GM21423 (cell line): ENCODE results near the gene RHBDL3.
"Not testable (repeated sequence)": the region's sequence is repeated elsewhere in the genome, so short reads cannot be mapped to it uniquely, and the experiment has no call there.

Source experiments
- ATAC-seq: cut with Tn5 transposase; IDR thresholded peaks from one replicate; pipeline ENCODE4 v1.9.1; 2021; ENCODE audit warnings: mild to moderate bottlenecking, moderate library complexity; ENCODE audit not compliant: unreplicated experiment

Gene RHBDL3, protein sequence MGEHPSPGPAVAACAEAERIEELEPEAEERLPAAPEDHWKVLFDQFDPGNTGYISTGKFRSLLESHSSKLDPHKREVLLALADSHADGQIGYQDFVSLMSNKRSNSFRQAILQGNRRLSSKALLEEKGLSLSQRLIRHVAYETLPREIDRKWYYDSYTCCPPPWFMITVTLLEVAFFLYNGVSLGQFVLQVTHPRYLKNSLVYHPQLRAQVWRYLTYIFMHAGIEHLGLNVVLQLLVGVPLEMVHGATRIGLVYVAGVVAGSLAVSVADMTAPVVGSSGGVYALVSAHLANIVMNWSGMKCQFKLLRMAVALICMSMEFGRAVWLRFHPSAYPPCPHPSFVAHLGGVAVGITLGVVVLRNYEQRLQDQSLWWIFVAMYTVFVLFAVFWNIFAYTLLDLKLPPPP

DNA sequence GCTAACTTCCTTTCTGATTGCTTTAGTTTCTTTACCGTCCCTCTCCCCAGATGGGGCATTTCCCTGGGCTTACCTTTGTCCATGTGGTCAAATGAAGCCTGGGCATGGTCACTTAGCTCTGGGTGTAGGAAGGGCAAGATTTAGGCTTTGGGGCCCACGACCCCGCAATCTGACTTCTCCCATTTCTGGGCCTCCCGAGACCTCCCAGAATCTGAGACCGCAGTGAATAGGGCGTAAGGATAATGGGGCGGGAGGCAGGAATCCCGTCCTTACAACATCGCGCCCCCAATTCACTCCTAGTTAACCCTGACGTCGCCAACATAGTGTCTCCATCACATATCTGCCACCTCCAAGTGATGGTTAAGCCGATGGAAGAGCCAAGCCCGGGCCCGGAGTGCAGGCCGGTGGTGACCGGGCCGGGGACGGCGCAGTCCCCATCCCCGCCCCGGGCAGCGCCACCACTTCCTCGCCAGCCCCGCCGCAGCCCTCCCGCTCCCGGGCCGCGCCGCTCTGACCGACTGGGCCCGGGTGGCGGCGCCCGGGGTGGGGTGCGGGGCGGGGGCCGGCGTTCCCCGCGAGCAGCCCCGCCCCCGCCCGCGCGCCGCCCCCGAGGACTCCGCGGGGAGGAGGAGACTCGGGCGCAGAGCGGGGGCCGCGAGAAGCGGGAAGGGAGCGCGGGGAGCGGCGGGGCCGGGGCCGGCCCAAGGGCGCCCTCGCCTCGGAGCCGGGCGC lies at the start of gene RHBDL3:
Gene RHBDL3, plus strand, starts transcription at position 641 of the 732 bp plus-strand sequence. CDS start 358 bp downstream, outside the sequence.
- no peak for ATAC-seq

DNA sequence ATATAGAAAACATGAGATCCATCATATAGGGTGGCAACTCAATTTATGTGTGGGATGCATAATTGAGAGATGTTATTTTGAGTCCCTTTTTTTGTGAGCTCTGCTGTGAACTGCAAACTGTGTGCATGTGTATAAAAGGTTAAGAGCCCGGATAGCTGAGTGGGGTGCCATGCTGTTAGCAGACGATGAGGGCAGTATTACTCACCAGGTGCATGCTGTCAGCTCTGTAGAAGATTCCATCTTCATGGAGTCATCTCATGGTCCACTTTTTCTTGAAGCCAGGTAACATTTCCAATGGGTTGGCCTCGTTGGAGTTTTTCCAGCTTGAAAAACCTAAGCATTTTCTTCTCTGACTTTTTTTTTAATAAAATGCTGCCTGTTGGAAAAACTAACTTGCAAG lies 43.0 kb upstream of the RHBDL3 start:
- no peak for ATAC-seq

DNA sequence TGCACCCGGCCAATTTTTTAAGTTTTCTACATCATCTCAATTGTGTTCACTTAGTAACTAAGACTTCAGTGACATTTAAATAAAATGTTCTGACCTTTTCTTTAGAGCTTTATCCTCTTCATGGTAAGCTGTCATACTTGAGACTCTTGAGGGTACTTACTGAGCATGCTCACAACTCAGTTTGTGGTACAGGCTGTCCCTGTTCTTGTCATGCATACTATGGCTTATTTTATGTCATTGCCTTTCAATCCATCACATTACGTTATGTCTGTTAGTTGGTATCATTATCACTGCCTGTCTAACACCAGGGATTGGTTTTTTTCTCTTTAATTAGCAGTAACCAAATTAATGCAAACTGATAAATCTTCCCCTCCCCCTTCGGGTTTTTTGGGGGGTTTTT lies 41.9 kb upstream of the RHBDL3 start:
- no peak for ATAC-seq

DNA sequence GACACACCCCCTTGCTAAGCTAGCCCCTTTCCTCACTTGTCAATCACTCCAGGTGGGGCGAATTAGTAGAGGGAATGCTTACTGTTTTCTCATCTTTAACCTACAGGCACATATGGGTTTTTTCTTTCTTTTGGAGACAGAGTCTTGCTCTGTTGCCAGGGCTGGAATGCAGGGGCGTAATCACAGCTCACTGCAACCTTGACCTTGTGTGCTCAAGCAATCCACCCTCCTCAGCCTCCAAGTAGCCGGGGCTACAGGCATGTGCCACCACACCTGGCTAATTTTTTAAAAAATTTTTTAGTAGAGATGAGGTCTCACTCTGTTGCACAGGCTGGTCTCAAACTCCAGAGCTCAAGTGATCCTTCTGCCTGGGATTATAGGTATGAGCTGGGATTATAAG lies 38.7 kb upstream of the RHBDL3 start:
- no peak for ATAC-seq

DNA sequence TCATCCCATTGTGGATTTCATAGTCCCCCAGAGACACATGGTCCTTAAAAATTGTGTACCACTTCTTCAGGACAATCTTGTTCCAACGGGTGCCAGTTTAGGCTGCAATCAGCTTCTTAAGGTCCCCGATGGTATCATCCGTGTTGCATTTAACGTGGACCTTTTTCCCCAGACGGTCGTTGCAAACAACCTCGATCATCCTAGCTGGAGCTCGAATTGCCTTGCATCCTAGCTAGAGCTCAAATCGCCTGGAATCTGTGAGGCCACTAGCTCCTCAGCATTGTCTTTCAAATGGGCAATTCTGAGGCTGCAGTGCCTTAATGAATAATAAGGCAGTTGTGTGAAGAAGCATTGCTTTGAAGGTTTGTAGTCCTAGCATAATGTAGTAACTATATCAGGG lies 37.7 kb upstream of the RHBDL3 start:
- no peak for ATAC-seq

DNA sequence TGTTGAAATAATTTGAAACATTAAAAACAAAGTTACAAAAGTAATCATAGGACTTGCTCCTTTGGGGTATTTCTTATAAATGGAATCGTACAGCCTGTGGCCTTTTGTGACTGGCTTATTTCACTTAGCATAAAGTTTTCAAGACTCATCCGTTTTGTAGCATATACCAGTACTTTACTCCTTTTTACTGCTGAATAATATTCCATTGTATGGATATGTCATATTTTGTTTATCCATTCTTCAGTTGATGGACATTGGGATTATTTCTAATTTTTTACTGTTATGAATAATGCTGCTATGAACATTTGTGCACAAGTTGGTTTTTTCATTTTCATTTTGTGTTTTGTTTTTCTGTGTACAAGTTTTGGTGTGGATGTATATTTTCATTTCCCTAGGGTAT lies 30.0 kb upstream of the RHBDL3 start:
- ATAC-seq, result no peak

DNA sequence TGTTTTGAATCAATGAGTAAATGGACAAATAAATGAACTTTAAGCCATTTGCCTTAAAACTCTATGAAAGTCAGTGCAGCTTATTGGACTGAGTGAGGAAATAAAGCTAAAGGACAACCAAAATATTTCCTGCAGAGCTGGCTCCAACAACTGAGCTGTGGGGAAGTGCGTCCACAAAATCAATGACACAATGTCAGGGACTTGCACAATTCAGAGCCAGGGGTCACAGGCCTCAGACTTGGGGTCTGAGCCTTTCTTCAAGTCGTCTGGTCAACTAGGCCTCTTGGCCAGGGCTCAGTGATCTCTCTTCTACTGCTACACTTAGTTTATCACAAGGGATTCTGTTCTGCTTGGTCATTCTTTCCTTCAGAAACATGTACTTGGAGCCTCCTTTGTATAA lies 26.2 kb upstream of the RHBDL3 start:
- no peak for ATAC-seq

DNA sequence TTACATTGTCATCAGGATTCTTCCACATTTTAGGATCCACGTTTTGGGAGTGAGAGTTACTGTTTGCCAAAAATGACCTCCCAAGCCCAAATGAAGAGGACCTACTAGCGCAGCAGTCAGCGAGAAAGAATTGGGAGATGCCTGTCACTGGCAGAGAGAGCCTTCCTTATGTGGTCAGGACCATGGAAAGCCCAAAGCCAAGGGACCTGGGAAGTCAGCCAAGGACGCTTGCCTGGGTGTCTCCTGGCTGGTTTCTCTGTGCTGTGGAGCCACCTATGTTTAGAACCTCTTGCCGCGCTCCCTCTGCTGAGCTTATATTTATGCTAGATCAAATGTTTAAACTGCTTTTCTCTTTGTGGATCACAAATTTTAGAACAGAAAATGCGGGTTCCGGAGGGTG lies 24.9 kb upstream of the RHBDL3 start:
- no peak for ATAC-seq

DNA sequence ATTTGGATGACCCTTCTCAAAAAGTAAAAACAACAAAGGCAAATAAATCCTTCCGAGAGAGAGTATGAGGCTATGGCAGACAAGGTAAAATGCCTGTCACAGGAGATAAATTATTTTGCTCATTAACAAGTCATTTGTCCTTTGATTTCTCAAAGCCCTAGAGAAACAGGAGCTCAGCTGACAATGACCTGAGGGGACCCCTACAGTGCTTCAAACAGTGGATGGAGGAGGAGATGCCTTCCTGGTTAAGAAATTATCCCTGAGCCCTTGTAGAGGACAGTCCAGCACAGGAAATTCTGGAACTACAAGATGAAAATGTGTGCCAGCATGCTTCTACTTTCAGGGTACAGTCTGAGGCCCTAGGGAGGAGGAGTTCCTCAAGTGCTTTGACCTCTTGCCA lies 24.0 kb upstream of the RHBDL3 start:
- no peak for ATAC-seq

DNA sequence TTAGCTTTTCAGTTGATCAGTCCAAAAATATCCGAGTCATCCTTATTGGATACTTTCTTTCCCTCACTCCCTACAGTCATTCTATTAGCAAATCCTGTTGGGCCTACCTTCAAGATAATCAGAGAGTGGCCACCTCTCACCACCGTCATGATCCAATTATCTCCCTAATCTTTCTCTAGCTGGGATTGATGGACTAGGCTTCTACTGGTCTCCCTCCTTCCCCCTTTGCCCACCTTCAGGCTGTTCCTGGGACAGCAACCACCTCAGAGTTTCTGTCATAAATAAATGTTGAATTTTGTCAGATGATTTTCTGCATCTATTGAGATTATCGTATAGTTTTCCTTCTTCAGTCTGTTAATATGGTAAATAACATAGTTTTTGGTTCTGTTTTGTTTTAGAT lies 16.2 kb upstream of the RHBDL3 start:
- no peak for ATAC-seq

DNA sequence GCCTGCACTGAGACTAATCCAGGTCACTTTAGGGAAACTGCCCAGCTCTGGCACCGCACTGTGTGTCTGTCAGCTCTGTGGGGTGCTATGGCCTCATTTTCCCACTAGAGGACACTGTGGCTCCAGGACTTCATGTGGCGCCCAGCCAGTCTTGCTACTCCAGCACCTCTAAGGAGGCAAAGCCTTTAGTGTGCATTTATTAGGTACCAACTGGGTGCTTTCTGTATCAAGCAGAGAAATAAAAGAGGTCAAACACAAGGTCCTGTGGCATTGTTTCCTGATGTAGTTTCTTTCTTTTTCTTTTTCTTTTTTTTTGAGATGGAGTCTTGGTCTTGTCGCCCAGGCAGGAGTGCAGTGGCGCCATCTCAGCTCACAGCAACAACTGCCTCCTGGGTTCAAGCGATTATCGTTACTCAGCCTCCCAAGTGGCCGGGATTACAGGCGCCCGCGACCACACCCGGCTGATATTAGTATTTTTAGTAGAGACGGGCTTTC lies 12.5 kb upstream of the RHBDL3 start:
- ATAC-seq, result no peak

DNA sequence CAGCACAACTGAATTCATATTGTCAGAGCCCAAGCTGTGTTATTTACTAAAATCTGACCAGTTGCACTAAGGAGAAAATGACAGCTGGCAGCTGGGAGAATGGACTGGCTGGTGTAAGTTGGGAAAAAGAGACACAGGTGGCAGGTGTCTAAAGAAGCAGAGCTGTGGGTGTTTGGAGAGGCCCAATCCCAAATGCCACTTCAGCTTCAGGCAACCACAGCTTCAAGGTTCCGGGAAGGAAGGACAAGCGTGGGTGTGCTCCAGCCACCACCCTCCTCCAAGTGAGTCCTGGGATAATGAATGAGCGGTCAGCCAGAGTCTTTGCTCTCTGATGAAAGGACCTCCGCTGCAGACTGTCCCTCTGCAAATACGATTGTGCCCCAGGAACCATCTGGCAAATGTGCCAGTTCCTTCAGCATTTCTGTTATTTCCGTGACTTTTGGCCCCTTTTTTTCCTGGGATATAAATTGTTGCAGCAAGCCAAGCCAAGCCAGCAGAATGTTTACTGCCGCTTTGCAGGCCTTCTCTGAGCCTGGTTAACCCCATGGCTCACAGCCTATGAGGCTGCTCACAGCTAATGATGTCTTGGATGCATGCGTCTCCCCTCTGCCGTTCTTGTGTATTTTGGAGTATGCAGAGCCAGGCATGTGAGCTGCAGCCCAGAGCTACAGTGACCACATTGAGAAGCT lies 9.5 kb upstream of the RHBDL3 start:
- ATAC-seq, result no peak

DNA sequence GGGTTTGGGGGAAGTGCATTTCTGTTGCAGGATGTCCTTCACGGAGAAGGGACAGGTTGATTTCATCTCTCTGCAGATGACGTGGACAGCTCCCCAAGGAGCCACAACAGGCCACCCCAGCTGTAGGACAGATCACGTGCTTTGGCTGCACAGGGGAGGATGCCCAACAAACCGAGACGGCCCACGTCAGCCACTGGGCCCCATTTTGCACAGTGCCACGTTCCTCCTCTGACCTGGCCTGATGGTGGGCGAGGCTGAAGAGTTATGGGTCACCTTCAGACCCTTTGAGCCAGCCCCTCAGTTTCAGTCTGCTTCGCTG lies 9.0 kb upstream of the RHBDL3 start:
- no peak for ATAC-seq

DNA sequence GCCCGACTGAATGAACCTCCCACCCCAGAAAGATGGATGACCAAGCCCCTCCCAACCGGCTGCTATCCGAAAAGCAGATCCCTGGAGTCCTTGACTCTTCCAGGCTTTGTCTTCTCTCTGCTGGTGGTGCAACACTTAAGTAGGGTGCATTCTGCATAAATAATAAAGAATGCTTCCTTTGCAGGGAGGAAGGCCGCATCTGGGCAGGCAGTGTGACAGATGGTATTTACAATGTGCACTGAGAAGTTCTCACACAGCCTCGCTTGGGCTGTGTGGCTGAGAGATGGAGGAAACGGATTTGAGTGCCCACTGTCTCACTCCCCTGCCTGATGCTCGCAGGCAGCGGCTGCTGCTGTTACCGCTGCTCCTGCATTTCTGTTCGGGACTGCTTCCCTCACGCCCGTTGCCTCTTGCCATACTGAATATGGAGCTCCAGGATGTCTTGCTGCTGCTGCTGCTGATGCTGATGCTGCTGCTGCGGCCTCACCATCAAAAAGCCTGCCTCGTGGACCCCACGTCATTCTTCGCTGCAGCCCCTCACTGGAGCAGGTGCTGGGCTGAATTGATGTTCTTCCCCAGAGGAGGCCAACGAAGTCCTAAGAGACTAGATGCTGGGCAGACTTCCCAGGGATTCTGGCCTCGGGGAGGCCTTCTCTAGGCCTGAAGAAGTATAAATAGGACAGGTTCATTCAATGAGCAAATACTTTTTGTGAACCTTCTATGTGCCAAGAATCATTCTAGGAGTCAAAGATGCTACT lies 7.1 kb upstream of the RHBDL3 start:
- no peak for ATAC-seq

DNA sequence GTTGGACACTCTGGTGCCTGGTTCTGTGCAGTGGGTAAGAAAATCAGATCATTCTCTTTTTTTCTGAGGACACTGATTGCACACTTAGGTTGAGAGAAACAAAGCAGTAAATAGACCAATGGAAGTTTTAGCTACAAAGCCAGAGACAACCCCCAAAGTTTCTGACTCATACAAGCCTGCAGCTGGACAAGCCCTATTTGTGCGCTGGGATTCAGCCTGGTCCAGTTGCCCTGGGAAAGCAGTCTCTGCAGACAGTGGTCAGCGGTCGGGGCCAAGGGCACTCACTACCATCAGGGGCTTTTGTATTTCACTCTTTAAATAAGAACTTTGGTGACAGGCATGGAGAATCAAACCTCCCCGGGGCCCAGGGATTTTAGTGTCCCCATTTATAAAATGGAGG lies 6.0 kb upstream of the RHBDL3 start:
- ATAC-seq, result no peak

DNA sequence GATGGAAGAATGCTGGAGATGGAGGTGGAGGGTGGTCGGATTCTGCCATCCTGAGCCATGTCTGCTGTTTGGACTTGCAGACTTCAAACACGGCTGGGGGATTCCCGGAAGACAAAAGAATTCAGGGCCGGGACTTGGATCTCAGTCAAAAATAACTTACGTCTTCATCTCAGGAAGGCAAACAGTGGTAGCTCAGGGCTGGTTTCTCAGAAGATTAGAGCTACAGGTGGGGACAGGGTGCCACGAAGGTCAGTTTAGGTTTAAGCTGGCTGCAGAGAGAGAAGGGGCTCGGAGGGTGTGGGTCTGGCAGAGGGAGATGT lies 4.3 kb upstream of the RHBDL3 start:
- ATAC-seq, result no peak

DNA sequence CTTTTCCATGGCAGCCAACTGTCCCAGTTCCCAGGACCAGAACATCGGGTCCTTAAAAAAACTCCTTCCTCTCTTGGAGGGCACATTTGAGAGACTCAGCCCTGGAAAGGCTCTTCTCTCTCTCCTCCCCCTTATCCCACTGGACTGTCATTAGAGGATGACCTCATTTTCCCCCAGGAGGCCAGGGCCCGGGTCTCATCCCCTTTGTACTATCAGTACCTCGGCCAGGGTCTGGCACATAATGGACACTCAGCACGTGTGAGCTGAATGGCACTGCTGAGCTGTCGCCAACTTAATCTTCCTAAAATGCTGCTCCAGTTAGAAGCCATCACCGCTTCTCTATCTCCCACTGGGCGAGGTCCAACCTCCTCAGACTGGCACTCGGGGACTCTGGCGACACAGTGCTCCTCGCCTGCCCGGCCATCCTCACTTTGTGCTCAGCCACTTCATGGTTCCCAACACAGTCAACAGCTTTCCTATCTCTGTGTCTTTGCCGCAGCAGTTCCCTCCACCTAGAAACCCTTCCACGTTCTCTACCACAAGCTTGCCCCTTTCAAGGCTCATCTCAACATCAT lies 3.6 kb upstream of the RHBDL3 start:
- no peak for ATAC-seq

DNA sequence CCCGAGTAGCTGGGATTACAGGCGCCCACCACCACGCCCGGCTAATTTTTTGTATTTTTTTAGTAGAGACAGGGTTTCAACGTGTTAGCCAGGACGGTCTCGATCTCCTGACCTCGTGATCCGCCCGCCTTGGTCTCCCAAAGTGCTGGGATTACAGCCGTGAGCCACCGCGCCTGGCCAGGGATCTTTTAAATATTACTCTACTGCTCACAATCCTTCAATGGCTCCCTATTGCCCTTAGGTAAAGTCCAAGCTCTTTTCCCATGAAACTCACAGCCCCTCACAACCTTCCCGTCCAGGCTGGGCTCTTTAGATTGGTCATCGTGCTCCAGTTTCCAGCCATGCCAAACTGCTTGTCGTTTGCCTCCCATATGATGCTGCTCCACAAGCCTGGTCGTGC lies 2.1 kb upstream of the RHBDL3 start:
- ATAC-seq, result not testable (repeated sequence)

DNA sequence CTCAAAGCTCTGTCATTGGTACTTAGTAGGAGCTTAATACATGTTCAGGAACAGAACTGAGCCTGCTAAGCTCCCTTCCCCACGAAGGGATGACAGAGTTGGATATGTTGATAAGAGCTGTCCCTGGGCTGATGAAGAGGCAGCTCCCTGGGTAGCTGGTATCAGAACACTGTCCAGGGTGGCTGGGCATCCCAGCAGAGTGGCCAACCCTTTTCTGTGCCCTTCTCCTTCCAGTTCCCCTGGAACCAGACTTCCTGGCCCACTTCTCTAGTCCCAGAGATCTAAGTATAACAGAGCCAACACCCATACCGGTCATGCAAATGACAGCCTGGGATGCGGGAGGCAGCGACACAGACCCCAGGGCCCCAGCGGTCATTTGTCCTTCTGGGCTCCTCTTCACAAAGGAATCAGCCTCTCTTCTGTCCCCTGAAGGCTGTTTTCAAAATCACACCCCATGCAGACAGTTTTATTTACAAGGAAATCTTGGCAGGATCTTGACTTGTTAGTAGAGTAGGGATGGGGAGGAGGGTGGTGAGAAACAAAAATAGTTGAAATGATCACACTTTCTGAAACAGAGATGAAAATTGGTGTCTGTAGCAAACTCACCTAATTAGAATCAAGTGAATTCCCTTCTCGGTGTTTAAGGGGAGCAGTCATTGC lies 1.4 kb upstream of the RHBDL3 start:
- no peak for ATAC-seq

DNA sequence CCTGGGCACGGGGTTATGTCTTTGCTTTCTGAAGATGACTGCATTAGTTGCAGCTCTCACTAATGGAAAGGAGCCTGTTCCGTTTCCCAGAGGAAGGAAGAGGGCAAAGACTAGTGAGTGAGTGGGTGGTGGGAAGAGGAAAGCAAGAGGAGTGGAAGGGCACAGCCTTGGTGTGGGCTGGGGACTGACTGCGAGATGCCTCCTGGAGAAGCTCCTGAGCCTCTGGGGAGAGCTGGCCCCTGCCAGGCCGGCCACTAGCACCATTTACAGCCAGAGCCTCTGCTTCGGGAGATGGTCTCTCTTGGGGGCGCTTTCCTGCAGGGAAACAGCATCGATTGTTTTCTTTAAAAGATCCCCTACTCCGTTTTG lies 825 bp upstream of the RHBDL3 start:
- ATAC-seq, result no peak

DNA sequence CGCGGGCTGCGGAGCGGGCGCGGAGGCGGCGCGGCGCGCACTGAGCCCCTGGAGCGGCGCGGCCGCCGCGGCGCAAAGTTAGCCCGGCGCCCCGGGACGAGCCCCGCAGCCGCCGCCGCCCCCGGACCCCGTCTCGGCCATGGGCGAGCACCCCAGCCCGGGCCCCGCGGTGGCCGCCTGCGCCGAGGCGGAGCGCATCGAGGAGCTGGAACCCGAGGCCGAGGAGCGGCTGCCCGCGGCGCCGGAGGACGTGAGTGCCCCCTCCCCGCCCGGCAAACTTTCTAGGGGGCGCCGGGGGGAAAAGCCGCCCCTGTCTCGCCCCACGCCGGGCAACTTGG lies 388 bp downstream of the RHBDL3 start:
- no peak for ATAC-seq
